Measurements from ENCODE around the gene KRTAP12-4.

DNA sequence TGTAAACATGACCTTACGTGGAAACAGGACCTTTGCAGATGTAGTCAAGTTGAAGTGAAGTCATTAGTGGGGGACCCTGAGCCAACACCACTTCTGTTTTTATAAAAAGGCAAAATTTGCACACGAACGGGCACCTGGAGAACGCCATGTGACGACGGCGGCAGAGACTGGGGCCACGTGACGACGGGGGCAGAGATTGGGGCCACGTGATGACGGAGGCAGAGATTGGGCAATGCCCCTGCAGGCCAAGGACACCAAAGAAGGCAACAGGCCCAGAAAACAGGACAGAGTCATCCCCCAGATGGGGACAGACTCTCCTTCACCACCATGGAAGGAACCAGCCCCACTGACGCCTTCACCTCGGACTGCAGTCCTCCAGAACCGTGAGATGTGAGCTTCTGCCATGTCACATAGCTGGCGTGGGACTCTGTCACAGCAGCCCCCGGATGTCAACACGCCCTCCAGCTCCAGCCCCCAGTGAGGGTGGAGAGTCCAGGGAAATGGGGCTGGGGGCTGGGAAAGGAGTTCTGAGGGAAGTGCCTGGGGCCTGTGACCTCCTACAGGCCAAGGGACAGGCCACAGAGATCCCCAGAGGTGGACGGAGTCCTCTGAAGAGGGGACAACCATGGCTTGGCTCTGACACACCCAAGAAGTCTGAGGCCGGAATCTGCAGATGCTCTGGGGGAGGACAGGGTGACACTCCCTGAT, 4.0 kb downstream of the KRTAP12-4 start:
- TF ChIP-seq POLR2AphosphoS5 (IDR thresholded peaks at IDR 0.05; ENCODE audit: low read depth, low read length) = no peak
- no peak for TF ChIP-seq POLR2A (IDR thresholded peaks at IDR 0.05; ENCODE audit: low read depth, low read length)
- no peak for TF ChIP-seq SPI1 (IDR thresholded peaks at IDR 0.05; ENCODE audit: low read depth, low read length)
- TF ChIP-seq TAF1 (IDR thresholded peaks at IDR 0.05; ENCODE audit: low read depth, low read length) = no peak
- TF ChIP-seq POU2F2 (IDR thresholded peaks at IDR 0.05; ENCODE audit: low read depth, low read length) = no peak
- no peak for TF ChIP-seq PAX5 (IDR thresholded peaks at IDR 0.05; ENCODE audit: insufficient read depth, low read length, severe bottlenecking)

Data from GM12891 (cell line).